Measurements from ENCODE around the gene PFKP.

PFKP gene

DNA sequence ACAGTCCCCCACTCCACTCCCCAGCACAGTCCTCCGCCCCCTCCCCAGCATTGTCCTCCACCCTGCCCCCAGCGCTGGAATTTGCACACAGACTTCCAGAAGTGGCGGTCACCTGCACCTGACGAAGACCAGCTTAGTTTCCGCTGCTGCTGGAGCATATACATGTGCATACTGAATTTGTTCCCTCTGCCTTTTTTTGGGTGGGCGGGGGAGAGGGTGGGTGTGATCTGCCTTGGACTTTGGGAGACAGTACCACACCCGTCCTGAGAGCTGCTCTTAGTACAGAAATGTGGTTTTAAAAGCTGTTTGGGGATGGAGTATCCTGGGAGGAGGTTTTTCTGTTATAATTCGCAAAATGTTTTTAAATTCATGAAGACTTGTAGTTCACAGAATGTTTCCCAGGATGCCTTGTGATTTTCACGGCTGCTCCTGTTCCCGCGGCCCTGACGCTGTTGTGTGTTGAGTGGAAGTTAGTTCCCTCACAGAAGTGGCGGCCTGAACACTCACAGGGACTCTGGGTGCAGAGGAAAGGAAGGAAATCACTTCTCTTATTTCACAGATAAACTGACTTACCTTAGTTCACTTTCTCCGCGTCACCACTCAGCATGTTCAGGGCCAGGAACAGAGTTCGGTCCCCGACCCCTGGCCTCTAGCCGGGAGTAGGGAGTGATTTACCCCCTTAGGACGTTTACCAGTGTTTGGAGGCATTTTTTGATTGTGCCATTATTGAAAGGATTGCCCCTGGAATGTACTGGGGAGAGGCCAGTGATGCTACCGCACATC lies 18.6 kb downstream of the PFKP start:
- Histone ChIP-seq H3K9ac (ENCODE audit: low read length in 2 of 2) (no peak overlapping the region), H3K36me3 (ENCODE audit: control insufficient read depth in 2 of 2, insufficient read depth in 2 of 2, low read length in 2 of 2) (peaks cover 0 to 7% of the 10 kb centered on the region in 2 donors), H3K27me3 (ENCODE audit: control insufficient read depth in 1 of 2, insufficient read depth in 2 of 2, low read length in 2 of 2) (no peaks in the 10 kb centered on the region), H3K9me3 (ENCODE audit: control insufficient read depth in 2 of 2, low read length in 2 of 2) (no peaks in the 10 kb centered on the region), H3K27ac (ENCODE audit: low read length) (no peak overlapping the region), H3K4me1 (ENCODE audit: control insufficient read depth, insufficient read depth, low read length) (peaks cover 10% of the 10 kb centered on the region), H3K4me3 (ENCODE audit: low read length in 2 of 2) (no peak overlapping the region)

DNA sequence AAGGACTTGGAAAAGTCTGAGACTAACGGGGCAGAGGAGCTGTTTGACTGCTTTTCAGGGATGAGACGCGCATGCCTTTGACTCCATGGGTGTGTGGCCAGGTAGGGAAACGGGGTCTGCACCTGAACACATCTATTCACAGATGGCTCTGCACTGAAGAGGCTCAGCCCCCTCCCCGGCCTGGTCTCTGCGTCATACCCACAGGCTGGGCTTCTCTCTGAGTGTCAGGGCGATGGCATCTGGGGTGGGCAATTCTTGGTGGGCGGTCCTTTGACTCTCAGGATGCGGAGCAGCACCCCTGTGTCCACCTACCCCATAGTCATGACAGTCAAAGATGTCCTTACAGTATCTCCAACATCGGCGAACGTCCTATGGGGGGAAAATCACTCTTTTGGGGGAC lies 23.0 kb downstream of the PFKP start:
- Histone ChIP-seq H3K9me3 (ENCODE audit: control insufficient read depth in 2 of 2, low read length in 2 of 2) (no peaks in the 10 kb centered on the region), H3K36me3 (ENCODE audit: control insufficient read depth in 2 of 2, insufficient read depth in 2 of 2, low read length in 2 of 2) (no peaks in the 10 kb centered on the region), H3K27me3 (ENCODE audit: control insufficient read depth in 1 of 2, insufficient read depth in 2 of 2, low read length in 2 of 2) (no peaks in the 10 kb centered on the region), H3K4me1 (ENCODE audit: control insufficient read depth, insufficient read depth, low read length) (peaks cover 28% of the 10 kb centered on the region), H3K27ac (ENCODE audit: low read length) (peak overlapping the region; percentile 18), H3K4me3 (ENCODE audit: low read length in 2 of 2) (no peak overlapping the region), H3K9ac (ENCODE audit: low read length in 2 of 2) (no peak overlapping the region)

DNA sequence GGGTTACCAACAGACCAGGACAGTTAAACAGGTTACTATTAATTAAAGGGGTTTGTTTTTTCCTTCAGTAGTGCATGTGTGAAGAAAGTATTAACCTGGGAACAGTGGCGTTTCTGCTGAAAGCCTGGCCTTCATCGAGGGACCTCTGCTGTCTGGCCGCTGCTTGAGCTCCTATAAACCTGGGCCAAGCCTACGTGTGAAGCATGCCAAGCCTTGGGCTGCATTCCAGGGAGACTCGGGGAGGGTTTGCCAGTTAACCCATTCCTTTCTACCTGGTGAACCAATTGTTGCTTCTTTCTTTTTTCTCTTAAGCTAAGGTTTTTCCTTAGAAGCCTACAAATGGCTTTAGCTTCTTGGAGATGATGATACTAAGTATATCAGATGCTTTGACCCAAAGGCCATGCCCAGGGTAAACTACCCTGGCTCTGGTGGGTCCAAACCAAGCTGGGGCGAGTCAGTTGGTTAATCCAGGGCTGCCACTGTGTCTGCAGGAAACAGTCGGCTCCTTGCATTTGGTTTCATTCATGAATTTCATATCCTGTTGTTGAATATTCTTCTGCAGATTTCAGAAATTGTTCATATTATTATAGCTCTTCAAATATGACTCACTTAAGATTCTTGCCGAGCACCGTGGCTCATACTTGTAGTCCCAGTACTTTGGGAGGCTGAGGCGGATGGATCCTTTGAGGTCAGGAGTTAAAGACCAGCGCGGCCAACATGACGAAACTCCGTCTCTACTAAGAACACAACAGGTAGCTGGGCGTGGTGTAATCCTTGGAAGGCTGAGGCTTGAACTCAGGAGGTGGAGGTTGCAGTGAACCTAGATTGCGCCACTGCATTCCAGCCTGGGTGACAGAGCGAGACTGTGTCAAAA lies 23.8 kb downstream of the PFKP start:
- H3K27ac ChIP-seq (ENCODE audit: low read length) = peak overlapping the region; percentile 18

DNA sequence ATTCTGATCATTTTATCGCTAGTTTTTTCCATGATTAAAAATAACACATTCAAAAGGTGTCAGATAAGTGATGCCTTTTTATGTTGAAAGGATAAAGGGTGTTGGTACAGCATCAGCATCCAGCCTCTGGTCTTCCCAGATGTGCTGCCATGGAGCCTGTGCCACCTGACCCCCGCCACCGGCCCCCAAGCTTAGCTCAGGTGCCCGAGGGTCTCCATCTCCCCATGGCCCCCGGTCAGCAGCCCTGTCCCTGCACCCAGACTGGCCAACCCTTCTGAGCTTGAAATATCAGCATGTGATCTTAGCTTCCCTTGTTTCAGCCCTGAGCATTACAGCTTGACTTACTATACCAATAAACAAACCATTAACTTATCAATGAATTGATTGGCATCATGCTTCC lies 24.6 kb downstream of the PFKP start:
- no peaks in the 10 kb centered on the region for H3K36me3 ChIP-seq (ENCODE audit: control insufficient read depth in 2 of 2, insufficient read depth in 2 of 2, low read length in 2 of 2)
- peaks cover 38% of the 10 kb centered on the region for H3K4me1 ChIP-seq (ENCODE audit: control insufficient read depth, insufficient read depth, low read length)
- no peak overlapping the region for H3K27ac ChIP-seq (ENCODE audit: low read length)
- H3K9ac ChIP-seq (ENCODE audit: low read length in 2 of 2) = no peak overlapping the region
- H3K4me3 ChIP-seq (ENCODE audit: low read length in 2 of 2) = no peak overlapping the region
- H3K9me3 ChIP-seq (ENCODE audit: control insufficient read depth in 2 of 2, low read length in 2 of 2) = no peaks in the 10 kb centered on the region
- no peaks in the 10 kb centered on the region for H3K27me3 ChIP-seq (ENCODE audit: control insufficient read depth in 1 of 2, insufficient read depth in 2 of 2, low read length in 2 of 2)

More for the DNA sequence above, 23.8 kb downstream of the PFKP start:
- Histone ChIP-seq H3K9me3 (ENCODE audit: control insufficient read depth in 2 of 2, low read length in 2 of 2) (no peaks in the 10 kb centered on the region), H3K4me1 (ENCODE audit: control insufficient read depth, insufficient read depth, low read length) (peaks cover 33% of the 10 kb centered on the region), H3K36me3 (ENCODE audit: control insufficient read depth in 2 of 2, insufficient read depth in 2 of 2, low read length in 2 of 2) (no peaks in the 10 kb centered on the region), H3K27me3 (ENCODE audit: control insufficient read depth in 1 of 2, insufficient read depth in 2 of 2, low read length in 2 of 2) (no peaks in the 10 kb centered on the region), H3K9ac (ENCODE audit: low read length in 2 of 2) (no peak overlapping the region), H3K4me3 (ENCODE audit: low read length in 2 of 2) (peak overlapping the region in 1 of 2 donors; percentile 40)

DNA sequence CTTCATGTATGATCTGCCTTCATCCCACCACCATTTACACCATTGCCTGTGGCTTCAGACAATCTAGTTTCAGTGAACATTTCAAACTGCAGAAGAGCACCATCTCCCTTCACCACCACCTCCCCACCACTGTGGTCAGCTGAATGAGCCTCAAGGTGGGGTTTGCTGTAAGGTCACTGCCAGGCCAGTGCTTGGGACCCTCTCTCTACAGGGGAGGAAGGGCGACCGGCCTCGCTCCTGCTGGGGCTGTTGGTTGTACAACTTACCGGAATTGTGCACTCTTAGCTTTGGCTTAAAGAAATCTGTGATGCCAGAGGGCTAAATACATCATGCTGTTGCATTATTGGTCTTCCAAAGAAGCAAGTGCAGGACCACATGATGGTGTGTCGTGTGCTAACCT lies 26.6 kb downstream of the PFKP start:
- no peaks in the 10 kb centered on the region for H3K36me3 ChIP-seq (ENCODE audit: control insufficient read depth in 2 of 2, insufficient read depth in 2 of 2, low read length in 2 of 2)
- no peak overlapping the region for H3K27ac ChIP-seq (ENCODE audit: low read length)
- H3K9ac ChIP-seq (ENCODE audit: low read length in 2 of 2) = no peak overlapping the region
- no peak overlapping the region for H3K4me3 ChIP-seq (ENCODE audit: low read length in 2 of 2)
- H3K27me3 ChIP-seq (ENCODE audit: control insufficient read depth in 1 of 2, insufficient read depth in 2 of 2, low read length in 2 of 2) = no peaks in the 10 kb centered on the region
- peaks cover 38% of the 10 kb centered on the region for H3K4me1 ChIP-seq (ENCODE audit: control insufficient read depth, insufficient read depth, low read length)
- H3K9me3 ChIP-seq (ENCODE audit: control insufficient read depth in 2 of 2, low read length in 2 of 2) = no peaks in the 10 kb centered on the region

DNA sequence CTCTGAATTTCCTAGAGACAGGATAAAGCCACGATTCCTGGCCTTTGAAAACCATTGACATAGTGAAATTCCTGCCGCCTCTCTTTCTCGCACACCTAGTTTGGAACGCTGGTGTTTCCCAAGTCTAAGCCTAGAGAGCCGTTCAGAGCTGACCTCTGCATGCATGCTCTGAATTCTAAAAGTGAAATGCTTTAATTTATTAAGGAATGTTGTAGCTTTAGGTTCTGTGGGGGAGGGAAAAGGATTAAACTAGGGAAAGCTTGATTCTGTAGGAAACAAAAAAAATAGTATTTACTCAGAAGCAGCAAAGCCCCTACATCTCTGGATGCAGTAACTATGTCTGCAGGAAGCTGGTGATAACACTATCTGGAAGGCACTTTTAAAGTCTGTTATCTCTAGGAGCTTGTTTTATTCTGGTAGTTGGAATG lies 27.3 kb downstream of the PFKP start:
- peak overlapping the region in 1 of 2 donors; percentile 3 for H3K9ac ChIP-seq (ENCODE audit: low read length in 2 of 2)
- H3K27ac ChIP-seq (ENCODE audit: low read length) = peak overlapping the region; percentile 62
- H3K9me3 ChIP-seq (ENCODE audit: control insufficient read depth in 2 of 2, low read length in 2 of 2) = no peaks in the 10 kb centered on the region
- H3K27me3 ChIP-seq (ENCODE audit: control insufficient read depth in 1 of 2, insufficient read depth in 2 of 2, low read length in 2 of 2) = no peaks in the 10 kb centered on the region
- peaks cover 0 to 3% of the 10 kb centered on the region in 2 donors for H3K36me3 ChIP-seq (ENCODE audit: control insufficient read depth in 2 of 2, insufficient read depth in 2 of 2, low read length in 2 of 2)
- no peak overlapping the region for H3K4me3 ChIP-seq (ENCODE audit: low read length in 2 of 2)
- H3K4me1 ChIP-seq (ENCODE audit: control insufficient read depth, insufficient read depth, low read length) = peaks cover 38% of the 10 kb centered on the region

DNA sequence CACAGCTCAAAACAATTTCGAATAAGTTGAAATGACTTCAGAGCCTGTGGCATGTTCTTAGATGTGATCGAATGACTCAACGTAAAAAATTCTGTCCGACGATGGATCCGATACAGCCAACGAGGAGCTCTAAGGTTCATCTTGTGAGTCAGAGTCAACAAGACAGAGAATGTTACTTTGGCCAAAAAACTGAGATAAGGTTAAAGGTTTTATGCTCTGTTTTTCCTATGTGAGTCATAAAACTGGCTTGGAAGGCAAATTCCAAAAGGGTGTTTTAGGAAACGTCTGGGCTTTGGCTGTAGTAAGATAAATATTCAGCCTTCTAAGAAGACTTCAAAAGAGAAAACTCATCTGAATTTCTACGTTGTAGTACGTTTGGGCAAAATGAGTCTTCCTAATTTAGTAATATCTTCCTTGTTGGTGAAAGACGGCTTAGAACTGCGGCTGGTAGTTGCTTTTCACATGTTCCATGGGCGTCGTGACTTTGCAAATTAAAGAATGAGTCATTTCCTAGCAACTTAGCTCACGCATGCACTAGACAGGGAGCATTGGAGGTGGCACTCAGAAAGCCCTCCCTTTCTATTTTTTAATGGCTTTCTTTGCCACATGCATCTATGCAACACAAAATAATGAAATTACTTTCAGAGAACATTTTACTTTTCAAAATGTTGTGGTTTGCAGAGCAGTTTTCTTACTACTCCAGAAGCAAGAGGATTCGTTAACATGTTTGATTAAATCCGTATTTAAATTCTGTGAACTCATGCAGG lies 28.2 kb downstream of the PFKP start:
- Histone ChIP-seq H3K27me3 (ENCODE audit: control insufficient read depth in 1 of 2, insufficient read depth in 2 of 2, low read length in 2 of 2) (no peaks in the 10 kb centered on the region), H3K27ac (ENCODE audit: low read length) (peak overlapping the region; percentile 62), H3K9ac (ENCODE audit: low read length in 2 of 2) (peak overlapping the region in 1 of 2 donors; percentile 1), H3K9me3 (ENCODE audit: control insufficient read depth in 2 of 2, low read length in 2 of 2) (no peaks in the 10 kb centered on the region), H3K4me1 (ENCODE audit: control insufficient read depth, insufficient read depth, low read length) (peaks cover 31% of the 10 kb centered on the region), H3K36me3 (ENCODE audit: control insufficient read depth in 2 of 2, insufficient read depth in 2 of 2, low read length in 2 of 2) (peaks cover 0 to 3% of the 10 kb centered on the region in 2 donors), H3K4me3 (ENCODE audit: low read length in 2 of 2) (peak overlapping the region; percentile 10 to 16)

DNA sequence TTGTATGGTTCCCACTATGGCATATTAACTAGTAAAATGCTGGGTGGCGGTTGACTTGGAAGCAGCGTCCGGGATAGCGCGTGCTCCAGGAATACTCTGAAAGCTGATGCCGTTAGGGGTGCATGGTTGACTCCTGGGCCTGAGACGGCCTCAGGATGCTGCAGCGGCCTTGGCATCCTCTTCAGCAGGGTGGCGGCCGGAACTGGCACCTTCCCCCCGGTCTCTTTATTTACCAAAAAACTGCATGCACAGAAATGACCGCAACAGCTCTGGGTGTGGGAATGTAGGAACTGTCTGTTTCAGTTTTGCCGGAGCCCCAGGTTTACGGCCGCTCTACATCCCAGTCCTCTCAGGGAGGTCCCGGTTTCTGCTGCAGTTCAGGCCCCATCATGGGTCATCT lies 28.8 kb downstream of the PFKP start:
- Histone ChIP-seq H3K4me1 (ENCODE audit: control insufficient read depth, insufficient read depth, low read length) (peaks cover 26% of the 10 kb centered on the region), H3K27ac (ENCODE audit: low read length) (peak overlapping the region; percentile 62), H3K9me3 (ENCODE audit: control insufficient read depth in 2 of 2, low read length in 2 of 2) (no peaks in the 10 kb centered on the region), H3K4me3 (ENCODE audit: low read length in 2 of 2) (peak overlapping the region in 1 of 2 donors; percentile 16), H3K27me3 (ENCODE audit: control insufficient read depth in 1 of 2, insufficient read depth in 2 of 2, low read length in 2 of 2) (no peaks in the 10 kb centered on the region), H3K36me3 (ENCODE audit: control insufficient read depth in 2 of 2, insufficient read depth in 2 of 2, low read length in 2 of 2) (peaks cover 0 to 3% of the 10 kb centered on the region in 2 donors), H3K9ac (ENCODE audit: low read length in 2 of 2) (no peak overlapping the region)

DNA sequence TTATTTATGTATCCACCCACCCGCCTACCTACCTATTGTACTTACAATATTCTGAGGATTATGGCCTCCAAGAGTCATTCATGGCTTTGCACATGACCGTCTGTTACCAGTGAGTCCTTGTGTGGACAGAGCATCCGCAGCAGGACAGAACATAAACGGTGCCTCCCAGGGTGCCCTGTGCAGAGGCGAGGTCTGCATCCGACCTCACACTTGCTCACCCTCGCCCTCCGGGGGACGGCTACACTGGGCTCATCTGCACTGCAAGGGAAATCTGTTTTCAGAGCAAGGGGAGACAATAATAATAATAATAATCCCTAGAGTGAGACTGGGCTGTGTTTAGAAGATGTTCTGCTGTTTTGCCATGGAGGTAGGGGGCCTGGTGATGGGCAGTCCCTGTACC lies 29.8 kb downstream of the PFKP start:
- peaks cover 18% of the 10 kb centered on the region for H3K4me1 ChIP-seq (ENCODE audit: control insufficient read depth, insufficient read depth, low read length)

DNA sequence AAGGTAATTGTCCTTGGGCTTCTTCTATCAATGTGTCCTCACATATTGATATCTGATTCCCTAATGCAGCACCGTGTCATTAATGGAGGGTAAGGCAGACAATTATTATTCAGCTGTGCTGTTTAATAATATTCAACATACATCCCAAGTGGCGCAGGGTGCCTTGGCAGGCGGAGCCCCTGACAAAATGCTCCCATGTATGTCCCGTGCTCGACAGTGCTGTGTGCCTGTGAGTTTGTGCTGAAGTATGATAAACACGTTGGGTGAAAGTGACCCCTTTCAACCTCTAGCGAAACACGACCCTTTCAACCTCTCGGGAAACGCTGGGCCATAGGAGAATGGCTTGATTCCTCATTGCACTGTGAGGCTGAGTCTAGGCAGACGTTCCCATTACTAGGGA lies 31.3 kb downstream of the PFKP start:
- H3K27ac ChIP-seq (ENCODE audit: low read length) = no peak overlapping the region
- peaks cover 18% of the 10 kb centered on the region for H3K4me1 ChIP-seq (ENCODE audit: control insufficient read depth, insufficient read depth, low read length)
- no peaks in the 10 kb centered on the region for H3K27me3 ChIP-seq (ENCODE audit: control insufficient read depth in 1 of 2, insufficient read depth in 2 of 2, low read length in 2 of 2)
- H3K9me3 ChIP-seq (ENCODE audit: control insufficient read depth in 2 of 2, low read length in 2 of 2) = no peaks in the 10 kb centered on the region
- H3K4me3 ChIP-seq (ENCODE audit: low read length in 2 of 2) = no peak overlapping the region
- peaks cover 0 to 5% of the 10 kb centered on the region in 2 donors for H3K36me3 ChIP-seq (ENCODE audit: control insufficient read depth in 2 of 2, insufficient read depth in 2 of 2, low read length in 2 of 2)
- no peak overlapping the region for H3K9ac ChIP-seq (ENCODE audit: low read length in 2 of 2)

More for the DNA sequence above, 29.8 kb downstream of the PFKP start:
- Histone ChIP-seq H3K27me3 (ENCODE audit: control insufficient read depth in 1 of 2, insufficient read depth in 2 of 2, low read length in 2 of 2) (no peaks in the 10 kb centered on the region), H3K36me3 (ENCODE audit: control insufficient read depth in 2 of 2, insufficient read depth in 2 of 2, low read length in 2 of 2) (peaks cover 0 to 3% of the 10 kb centered on the region in 2 donors), H3K4me3 (ENCODE audit: low read length in 2 of 2) (no peak overlapping the region), H3K27ac (ENCODE audit: low read length) (no peak overlapping the region), H3K9ac (ENCODE audit: low read length in 2 of 2) (no peak overlapping the region), H3K9me3 (ENCODE audit: control insufficient read depth in 2 of 2, low read length in 2 of 2) (no peaks in the 10 kb centered on the region)
